CD14-positive monocyte (primary cell): ENCODE measurements around the gene GSDME. TPM values are rescaled to one million over a fixed set of nuclear protein-coding genes. Genes with fewer than 3 reads are reported as not detected.

Experiments
- DNase-seq, 3 donors: peaks; one replicate each; pipeline ENCODE4 v3.0.0-alpha.2; 2011 to 2022
- H2AFZ ChIP-seq: 2 replicates; pipeline ENCODE4 v1.6.0; 2012; ENCODE audit warnings: mild to moderate bottlenecking, low read depth, low read length, inconsistent platforms; ENCODE audit not compliant: insufficient read depth, poor library complexity, severe bottlenecking
- H3K27ac ChIP-seq, 2 donors: 1 replicate in 1 of 2; 2 replicates in 1 of 2; pipeline ENCODE4 v1.5.1; 2012 to 2013; ENCODE audit warnings: low read length in 2 of 2, control low read depth in 1 of 2, inconsistent platforms in 1 of 2, low read depth in 1 of 2, mild to moderate bottlenecking in 1 of 2
- H3K27me3 ChIP-seq, 2 donors: one replicate each; pipeline versions ENCODE4 v1.6.0 to v1.6.1; 2011 to 2013; ENCODE audit warnings: low read length in 2 of 2; ENCODE audit not compliant: control insufficient read depth in 2 of 2, insufficient read depth in 2 of 2
- H3K36me3 ChIP-seq, 2 donors: replicated peaks in 1 of 2; 1 replicate in 1 of 2; 2 replicates in 1 of 2; pipeline versions ENCODE4 v1.5.1 to v1.6.1; 2012 to 2013; ENCODE audit warnings: low read length in 2 of 2, control low read depth in 1 of 2, inconsistent platforms in 1 of 2, mild to moderate bottlenecking in 1 of 2; ENCODE audit not compliant: insufficient read depth in 2 of 2, control insufficient read depth in 1 of 2
- H3K4me1 ChIP-seq, 2 donors: 1 replicate in 1 of 2; 2 replicates in 1 of 2; pipeline versions ENCODE4 v1.5.1 to v1.6.1; 2012 to 2013; ENCODE audit warnings: low read length in 2 of 2, control low read depth in 1 of 2, inconsistent platforms in 1 of 2, mild to moderate bottlenecking in 1 of 2, moderate library complexity in 1 of 2; ENCODE audit not compliant: insufficient read depth in 2 of 2, control insufficient read depth in 1 of 2
- H3K4me2 ChIP-seq: replicated peaks from 2 replicates; pipeline ENCODE3; 2012; ENCODE audit warnings: low read length, moderate library complexity, mild to moderate bottlenecking; ENCODE audit not compliant: poor library complexity, severe bottlenecking; ENCODE audit errors: extremely low read depth
- H3K4me3 ChIP-seq, 3 experiments: fragments of 200-600 bp in 1 of 3; sonication (generic) in 1 of 3; replicated peaks in 1 of 3; 1 replicate in 2 of 3; 2 replicates in 1 of 3; pipeline ENCODE4 v1.5.1; 2011 to 2013; ENCODE audit warnings: low read length in 3 of 3, mild to moderate bottlenecking in 3 of 3, control low read depth in 2 of 3, low read depth in 2 of 3, inconsistent platforms in 1 of 3, moderate library complexity in 1 of 3
- H3K79me2 ChIP-seq: 2 replicates; pipeline ENCODE4 v1.6.0; 2012; ENCODE audit warnings: mild to moderate bottlenecking, control low read depth, inconsistent platforms, low read length, moderate library complexity; ENCODE audit not compliant: insufficient read depth
- H3K9ac ChIP-seq: 2 replicates; pipeline ENCODE4 v1.6.0; 2017; ENCODE audit warnings: low read length, mild to moderate bottlenecking; ENCODE audit not compliant: insufficient read depth, poor library complexity, severe bottlenecking
- H3K9me3 ChIP-seq, 2 donors: replicated peaks in 1 of 2; 1 replicate in 1 of 2; 2 replicates in 1 of 2; pipeline versions ENCODE4 v1.5.1 to v1.6.1; 2012 to 2013; ENCODE audit warnings: low read length in 2 of 2, control low read depth in 1 of 2; ENCODE audit not compliant: control insufficient read depth in 1 of 2, insufficient read depth in 1 of 2
- H4K20me1 ChIP-seq: 2 replicates; pipeline ENCODE4 v1.6.0; 2012; ENCODE audit warnings: mild to moderate bottlenecking, low read length, control low read depth, moderate library complexity; ENCODE audit not compliant: insufficient read depth
- H3K27ac Mint-ChIP-seq, 7 donors: one replicate each; pipeline ENCODE4 v1.8.0; 2020; ENCODE audit warnings: mild to moderate bottlenecking in 7 of 7, mixed read lengths in 7 of 7, moderate library complexity in 6 of 7, inconsistent platforms in 2 of 7
- H3K27me3 Mint-ChIP-seq, 3 donors: one replicate each; pipeline ENCODE4 v1.8.0; 2021 to 2022; ENCODE audit warnings: low read depth in 3 of 3, mild to moderate bottlenecking in 3 of 3, mixed read lengths in 3 of 3, moderate library complexity in 3 of 3, inconsistent platforms in 1 of 3
- H3K36me3 Mint-ChIP-seq, 2 donors: one replicate each; pipeline ENCODE4 v1.8.0; 2020; ENCODE audit warnings: mixed read lengths in 2 of 2, inconsistent platforms in 1 of 2, mild to moderate bottlenecking in 1 of 2
- H3K4me1 Mint-ChIP-seq: one replicate; pipeline ENCODE4 v1.8.0; 2020; ENCODE audit warnings: mild to moderate bottlenecking, mixed read lengths
- H3K4me3 Mint-ChIP-seq, 2 donors: one replicate each; pipeline ENCODE4 v1.8.0; 2020; ENCODE audit warnings: mild to moderate bottlenecking in 2 of 2, mixed read lengths in 2 of 2, moderate library complexity in 1 of 2
- H3K9me3 Mint-ChIP-seq, 7 donors: one replicate each; pipeline ENCODE4 v1.8.0; 2020 to 2022; ENCODE audit warnings: mixed read lengths in 7 of 7, mild to moderate bottlenecking in 6 of 7, moderate library complexity in 6 of 7, inconsistent platforms in 2 of 7
- WGBS: methylation state at CpG from one replicate; pipeline ENCODE4 v1.1.5; 2013; ENCODE audit warnings: missing lambda C conversion rate; ENCODE audit not compliant: insufficient coverage; 5-methylcytosine and 5-hydroxymethylcytosine counted together
- intact Hi-C, 2 donors: fragments of 100-400 bp; cut with micrococcal nuclease; formaldehyde crosslinking; loops; one replicate each; pipeline versions ENCODE4 v1.15.0 to v1.15.1; 2023
- polyA plus RNA-seq, 3 donors: library from polyadenylated mRNA; depleted of rRNA in 1 of 3; unstranded in 2 of 3; stranded (reverse) in 1 of 3; fragments of 300-500 nt in 2 of 3; fragments of >200 nt in 1 of 3; fragmentation: Illumina TruSeq in 2 of 3; gene quantifications; 1 replicate in 2 of 3; 2 replicates in 1 of 3; pipeline ENCODE4 v1.2.3, GENCODE V29; 2012 to 2021
- TF ChIP-seq, protein P1 (sequence below): fragments of 200-600 bp; IDR thresholded peaks from one replicate; pipeline ENCODE4 v1.8.0; 2022; ENCODE audit warnings: antibody characterized with exemption, mild to moderate bottlenecking

GSDME gene
- polyA plus RNA-seq, 3 donors: 1.3 to 2.3 TPM; not detected in 1

GRCh38 chr7:24690251-24690650, 67.0 kb downstream of the GSDME start:
- H4K20me1 ChIP-seq: no peaks in the 10 kb centered on the region
- H3K9ac ChIP-seq: no peak overlapping the region
- Mint-ChIP-seq H3K9me3 (peaks cover 0 to 1% (median 0%) of the 10 kb centered on the region in 7 donors), H3K36me3 (peaks cover 0 to 5% of the 10 kb centered on the region in 2 donors), H3K4me3 (no peak overlapping the region), H3K27ac (no peak overlapping the region), H3K4me1 (peaks cover 3% of the 10 kb centered on the region), H3K27me3 (peaks cover 0 to 1% (median 0%) of the 10 kb centered on the region in 3 donors)
- no peaks in the 10 kb centered on the region for H3K79me2 ChIP-seq
- no peak overlapping the region for H3K4me3 ChIP-seq
- no peaks in the 10 kb centered on the region for H3K4me1 ChIP-seq
- TF ChIP-seq, protein P1, sequence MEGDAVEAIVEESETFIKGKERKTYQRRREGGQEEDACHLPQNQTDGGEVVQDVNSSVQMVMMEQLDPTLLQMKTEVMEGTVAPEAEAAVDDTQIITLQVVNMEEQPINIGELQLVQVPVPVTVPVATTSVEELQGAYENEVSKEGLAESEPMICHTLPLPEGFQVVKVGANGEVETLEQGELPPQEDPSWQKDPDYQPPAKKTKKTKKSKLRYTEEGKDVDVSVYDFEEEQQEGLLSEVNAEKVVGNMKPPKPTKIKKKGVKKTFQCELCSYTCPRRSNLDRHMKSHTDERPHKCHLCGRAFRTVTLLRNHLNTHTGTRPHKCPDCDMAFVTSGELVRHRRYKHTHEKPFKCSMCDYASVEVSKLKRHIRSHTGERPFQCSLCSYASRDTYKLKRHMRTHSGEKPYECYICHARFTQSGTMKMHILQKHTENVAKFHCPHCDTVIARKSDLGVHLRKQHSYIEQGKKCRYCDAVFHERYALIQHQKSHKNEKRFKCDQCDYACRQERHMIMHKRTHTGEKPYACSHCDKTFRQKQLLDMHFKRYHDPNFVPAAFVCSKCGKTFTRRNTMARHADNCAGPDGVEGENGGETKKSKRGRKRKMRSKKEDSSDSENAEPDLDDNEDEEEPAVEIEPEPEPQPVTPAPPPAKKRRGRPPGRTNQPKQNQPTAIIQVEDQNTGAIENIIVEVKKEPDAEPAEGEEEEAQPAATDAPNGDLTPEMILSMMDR: no peak
- peak in 1 of 3 donors; percentile 1 for DNase-seq
- H3K27me3 ChIP-seq: no peaks in the 10 kb centered on the region
- no peak overlapping the region for H3K27ac ChIP-seq
- no peaks in the 10 kb centered on the region for H3K9me3 ChIP-seq
- intact Hi-C loops: no loop called here
- H3K36me3 ChIP-seq: no peaks in the 10 kb centered on the region
- H3K4me2 ChIP-seq: no peak overlapping the region
- no peak overlapping the region for H2AFZ ChIP-seq
- 47% methylated on average over 2 of the region's 4 CpGs for WGBS

- 89% methylated on average over 1 of the region's 1 CpG for WGBS
- DNase-seq: no peak
- no peaks in the 10 kb centered on the region for H3K4me1 ChIP-seq
- no peaks in the 10 kb centered on the region for H3K27me3 Mint-ChIP-seq
- intact Hi-C loops: no loop called here
- no peak overlapping the region for H3K4me2 ChIP-seq
- H3K79me2 ChIP-seq: no peaks in the 10 kb centered on the region
- no peaks in the 10 kb centered on the region for H3K9me3 Mint-ChIP-seq
- H3K9ac ChIP-seq: no peak overlapping the region
- H3K9me3 ChIP-seq: no peaks in the 10 kb centered on the region
- H3K4me1 Mint-ChIP-seq: peaks cover 3% of the 10 kb centered on the region
- peaks cover 2 to 5% of the 10 kb centered on the region in 2 donors for H3K36me3 Mint-ChIP-seq
- H3K4me3 ChIP-seq: no peak overlapping the region
- no peaks in the 10 kb centered on the region for H3K36me3 ChIP-seq
- H2AFZ ChIP-seq: no peak overlapping the region
- H3K27me3 ChIP-seq: no peaks in the 10 kb centered on the region
- no peak overlapping the region for H3K27ac Mint-ChIP-seq
- no peaks in the 10 kb centered on the region for H4K20me1 ChIP-seq
- TF ChIP-seq, protein P1: no peak
- H3K4me3 Mint-ChIP-seq: no peak overlapping the region
- no peak overlapping the region for H3K27ac ChIP-seq
These were observed 71.6 kb downstream of the GSDME start for GRCh38 chr7:24685708-24686107.
